Measurements from ENCODE around the gene CYTH1. TPM values are rescaled to one million over a fixed set of nuclear protein-coding genes. Genes with fewer than 3 reads are reported as not detected.

The CYTH1 gene
- total RNA-seq, 2 experiments from 2014 or later: 137 to 138 TPM

- Mint-ChIP-seq H3K27me3 (ENCODE audit: low read depth) (no peaks in the 10 kb centered on the region), H3K4me1 (ENCODE audit: low read depth) (no peaks in the 10 kb centered on the region), H3K4me3 (no peak overlapping the region), H3K9me3 (ENCODE audit: insufficient read depth) (no peaks in the 10 kb centered on the region), H3K27ac (no peak overlapping the region), H3K36me3 (ENCODE audit: low read depth) (peaks cover 57% of the 10 kb centered on the region)
- DNase-seq: no peak
- CTCF ChIA-PET: interaction anchor here (0.7 kb wide), 1 partner anchor 9 kb away, joined by 3 read pairs; no protein-coding TSS in a partner anchor
- ATAC-seq: no peak
- POLR2A ChIA-PET: no interaction called here
These were observed 102.3 kb downstream of the CYTH1 start for GRCh38 chr17:78679495-78680395.

- ChIA-PET POLR2A (no interaction called here), CTCF (no interaction called here)
- no peaks in the 10 kb centered on the region for H3K27me3 Mint-ChIP-seq (ENCODE audit: low read depth)
- H3K4me3 Mint-ChIP-seq: no peak overlapping the region
- ATAC-seq (no peak), DNase-seq (no peak)
- H3K4me1 Mint-ChIP-seq (ENCODE audit: low read depth): no peaks in the 10 kb centered on the region
- H3K27ac Mint-ChIP-seq: no peak overlapping the region
- peaks cover 63% of the 10 kb centered on the region for H3K36me3 Mint-ChIP-seq (ENCODE audit: low read depth)
- H3K9me3 Mint-ChIP-seq (ENCODE audit: insufficient read depth): no peaks in the 10 kb centered on the region
These were observed 103.4 kb downstream of the CYTH1 start for GRCh38 chr17:78678711-78679110.

GRCh38 chr17:78678222-78678557, 103.9 kb downstream of the CYTH1 start:
- Mint-ChIP-seq H3K4me3 (no peak overlapping the region), H3K36me3 (ENCODE audit: low read depth) (peaks cover 68% of the 10 kb centered on the region), H3K27ac (no peak overlapping the region), H3K4me1 (ENCODE audit: low read depth) (no peaks in the 10 kb centered on the region), H3K27me3 (ENCODE audit: low read depth) (no peaks in the 10 kb centered on the region), H3K9me3 (ENCODE audit: insufficient read depth) (no peaks in the 10 kb centered on the region)
- ATAC-seq (no peak), DNase-seq (no peak)
- ChIA-PET CTCF (no interaction called here), POLR2A (no interaction called here)

- Mint-ChIP-seq H3K27ac (no peak overlapping the region), H3K4me3 (no peak overlapping the region), H3K4me1 (ENCODE audit: low read depth) (no peaks in the 10 kb centered on the region), H3K27me3 (ENCODE audit: low read depth) (no peaks in the 10 kb centered on the region), H3K9me3 (ENCODE audit: insufficient read depth) (no peaks in the 10 kb centered on the region), H3K36me3 (ENCODE audit: low read depth) (peaks cover 69% of the 10 kb centered on the region)
- ATAC-seq (no peak), DNase-seq (no peak)
- ChIA-PET POLR2A (no interaction called here), CTCF (no interaction called here)
These were observed 104.5 kb downstream of the CYTH1 start for GRCh38 chr17:78677303-78678221.

GRCh38 chr17:78676412-78677302, 105.4 kb downstream of the CYTH1 start:
- H3K36me3 Mint-ChIP-seq (ENCODE audit: low read depth): peaks cover 69% of the 10 kb centered on the region
- no peaks in the 10 kb centered on the region for H3K4me1 Mint-ChIP-seq (ENCODE audit: low read depth)
- POLR2A ChIA-PET: interaction anchor here (2.2 kb wide), 1 partner anchor 10 kb away, joined by 6 read pairs; no protein-coding TSS in a partner anchor
- ATAC-seq (no peak), DNase-seq (no peak)
- no peak overlapping the region for H3K27ac Mint-ChIP-seq
- no peaks in the 10 kb centered on the region for H3K9me3 Mint-ChIP-seq (ENCODE audit: insufficient read depth)
- no peak overlapping the region for H3K4me3 Mint-ChIP-seq
- no peaks in the 10 kb centered on the region for H3K27me3 Mint-ChIP-seq (ENCODE audit: low read depth)
- CTCF ChIA-PET: no interaction called here

GRCh38 chr17:78675836-78676235, 106.2 kb downstream of the CYTH1 start:
- H3K27me3 Mint-ChIP-seq (ENCODE audit: low read depth): no peaks in the 10 kb centered on the region
- CTCF ChIA-PET: interaction anchor here (0.9 to 1.2 kb wide), 2 partner anchors 33 to 72 kb away, joined by 3 to 4 read pairs; no protein-coding TSS in a partner anchor
- H3K36me3 Mint-ChIP-seq (ENCODE audit: low read depth): peaks cover 63% of the 10 kb centered on the region
- H3K4me1 Mint-ChIP-seq (ENCODE audit: low read depth): no peaks in the 10 kb centered on the region
- H3K9me3 Mint-ChIP-seq (ENCODE audit: insufficient read depth): no peaks in the 10 kb centered on the region
- no peak for ATAC-seq
- no peak overlapping the region for H3K4me3 Mint-ChIP-seq
- no peak for DNase-seq
- POLR2A ChIA-PET: interaction anchor here (2.2 kb wide), 1 partner anchor 9 kb away, joined by 6 read pairs; no protein-coding TSS in a partner anchor
- H3K27ac Mint-ChIP-seq: no peak overlapping the region

GRCh38 chr17:78675316-78675616, 106.8 kb downstream of the CYTH1 start:
- Mint-ChIP-seq H3K27ac (no peak overlapping the region), H3K27me3 (ENCODE audit: low read depth) (no peaks in the 10 kb centered on the region), H3K9me3 (ENCODE audit: insufficient read depth) (no peaks in the 10 kb centered on the region), H3K4me3 (no peak overlapping the region), H3K4me1 (ENCODE audit: low read depth) (no peaks in the 10 kb centered on the region), H3K36me3 (ENCODE audit: low read depth) (peaks cover 58% of the 10 kb centered on the region)
- ChIA-PET CTCF (interaction anchor here (0.9 to 1.2 kb wide), 2 partner anchors 34 to 73 kb away, joined by 3 to 4 read pairs; no protein-coding TSS in a partner anchor), POLR2A (interaction anchor here (2.2 kb wide), 1 partner anchor 9 kb away, joined by 6 read pairs; no protein-coding TSS in a partner anchor)
- no peak for DNase-seq
- no peak for ATAC-seq

GRCh38 chr17:78674595-78675315, 107.3 kb downstream of the CYTH1 start:
- Mint-ChIP-seq H3K9me3 (ENCODE audit: insufficient read depth) (no peaks in the 10 kb centered on the region), H3K36me3 (ENCODE audit: low read depth) (peaks cover 54% of the 10 kb centered on the region), H3K4me1 (ENCODE audit: low read depth) (no peaks in the 10 kb centered on the region), H3K27ac (no peak overlapping the region), H3K4me3 (no peak overlapping the region), H3K27me3 (ENCODE audit: low read depth) (no peaks in the 10 kb centered on the region)
- ATAC-seq (no peak), DNase-seq (no peak)
- ChIA-PET POLR2A (interaction anchor here (2.2 kb wide), 1 partner anchor 8 kb away, joined by 6 read pairs; no protein-coding TSS in a partner anchor), CTCF (interaction anchor here (1.2 kb wide), 1 partner anchor 34 kb away, joined by 4 read pairs; no protein-coding TSS in a partner anchor)

- Mint-ChIP-seq H3K36me3 (ENCODE audit: low read depth) (peaks cover 50% of the 10 kb centered on the region), H3K27ac (no peak overlapping the region), H3K27me3 (ENCODE audit: low read depth) (no peaks in the 10 kb centered on the region), H3K4me1 (ENCODE audit: low read depth) (no peaks in the 10 kb centered on the region), H3K9me3 (ENCODE audit: insufficient read depth) (no peaks in the 10 kb centered on the region), H3K4me3 (no peak overlapping the region)
- CTCF ChIA-PET: no interaction called here
- POLR2A ChIA-PET: no interaction called here
- no peak for DNase-seq
- ATAC-seq: no peak
These were observed 107.9 kb downstream of the CYTH1 start for GRCh38 chr17:78674156-78674555.

- no peaks in the 10 kb centered on the region for H3K27me3 Mint-ChIP-seq (ENCODE audit: low read depth)
- peaks cover 42% of the 10 kb centered on the region for H3K36me3 Mint-ChIP-seq (ENCODE audit: low read depth)
- ChIA-PET POLR2A (no interaction called here), CTCF (no interaction called here)
- H3K4me1 Mint-ChIP-seq (ENCODE audit: low read depth): no peaks in the 10 kb centered on the region
- ATAC-seq (no peak), DNase-seq (no peak)
- H3K9me3 Mint-ChIP-seq (ENCODE audit: insufficient read depth): no peaks in the 10 kb centered on the region
- no peak overlapping the region for H3K4me3 Mint-ChIP-seq
- no peak overlapping the region for H3K27ac Mint-ChIP-seq
These were observed 108.7 kb downstream of the CYTH1 start for GRCh38 chr17:78673395-78673794.

- DNase-seq (no peak), ATAC-seq (no peak)
- no peak overlapping the region for H3K4me3 Mint-ChIP-seq
- no peaks in the 10 kb centered on the region for H3K27me3 Mint-ChIP-seq (ENCODE audit: low read depth)
- H3K27ac Mint-ChIP-seq: no peak overlapping the region
- peaks cover 4% of the 10 kb centered on the region for H3K4me1 Mint-ChIP-seq (ENCODE audit: low read depth)
- H3K9me3 Mint-ChIP-seq (ENCODE audit: insufficient read depth): no peaks in the 10 kb centered on the region
- CTCF ChIA-PET: no interaction called here
- H3K36me3 Mint-ChIP-seq (ENCODE audit: low read depth): peaks cover 42% of the 10 kb centered on the region
- POLR2A ChIA-PET: interaction anchor here (1.0 kb wide), 1 partner anchor 69 kb away, joined by 3 read pairs; no protein-coding TSS in a partner anchor
These were observed 109.2 kb downstream of the CYTH1 start for GRCh38 chr17:78672871-78673371.
